ENCODE measurements around the gene KCNMB3. TPM values are rescaled to one million over a fixed set of nuclear protein-coding genes. Genes with fewer than 3 reads are reported as not detected.
A peak's percentile ranks its signal among the peaks of the same experiment; 100 is the strongest.
"Not testable (repeated sequence)": the region's sequence is repeated elsewhere in the genome, so short reads cannot be mapped to it uniquely, and the experiment has no call there.

KCNMB3 gene
- total and polyA plus RNA-seq, 2 of the 8 experiments (the other 6 are each of a cell fraction or from before 2014, with no cell fraction given), result 1.7 to 2.0 TPM

DNA sequence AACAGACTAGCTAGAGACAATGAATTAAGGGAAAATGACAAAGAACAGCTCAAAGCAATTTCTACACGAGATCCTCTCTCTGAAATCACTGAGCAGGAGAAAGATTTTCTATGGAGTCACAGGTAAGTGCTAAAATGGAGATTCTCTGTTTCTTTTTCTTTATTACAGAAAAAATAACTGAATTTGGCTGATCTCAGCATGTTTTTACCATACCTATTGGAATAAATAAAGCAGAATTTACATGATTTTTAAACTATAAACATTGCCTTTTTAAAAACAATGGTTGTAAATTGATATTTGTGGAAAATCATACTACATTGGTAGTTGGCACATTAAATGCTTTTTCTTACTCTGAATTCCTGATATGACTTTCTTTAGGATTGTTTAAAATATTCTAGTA, 32.7 kb downstream of the KCNMB3 start:
- H4K91ac ChIP-seq (replicated peaks; ENCODE audit: insufficient read length, low read length); FAIRE-seq; CTCF ChIA-PET (ENCODE audit: partially characterized antibody); H2BK120ac ChIP-seq (replicated peaks; ENCODE audit: low read depth, low read length); POLR2A ChIA-PET (ENCODE audit: partially characterized antibody); H4K8ac ChIP-seq (ENCODE audit: extremely low read depth, insufficient read depth, low read length); H2BK15ac ChIP-seq (ENCODE audit: low read length); H2BK20ac ChIP-seq (ENCODE audit: low read length); H3K79me1 ChIP-seq (ENCODE audit: low read depth, low read length); H3K4me1 ChIP-seq (replicated peaks in 1 of 4; ENCODE audit: control insufficient read depth in 3 of 4, insufficient read depth in 4 of 4, low read length in 3 of 4); H3K23me2 ChIP-seq (ENCODE audit: low read depth, low read length); H3K79me2 ChIP-seq (ENCODE audit: control insufficient read depth in 1 of 2, insufficient read depth in 2 of 2, low read length in 2 of 2); H3K56ac ChIP-seq (replicated peaks; ENCODE audit: insufficient read length, low read depth, low read length); H3K27ac ChIP-seq (ENCODE audit: low read depth, low read length); H3K9me3 ChIP-seq (ENCODE audit: insufficient read depth in 2 of 2, low read depth in 1 of 2, low read length in 1 of 2); H2AK5ac ChIP-seq (ENCODE audit: low read depth, low read length); H3K36me3 ChIP-seq (ENCODE audit: control insufficient read depth in 2 of 4, insufficient read depth in 4 of 4, low read length in 3 of 4); DNase-seq (ENCODE audit: low read depth in 1 of 2, low spot score in 2 of 2); H3K27me3 ChIP-seq (replicated peaks in 1 of 4; ENCODE audit: control insufficient read depth in 3 of 4, extremely low read depth in 1 of 4, insufficient read depth in 3 of 4, low read length in 3 of 4); H3K9ac ChIP-seq (replicated peaks in 1 of 4; ENCODE audit: extremely low read depth in 1 of 4, low read depth in 3 of 4, low read length in 3 of 4); H3K4me3 ChIP-seq (ENCODE audit: extremely low read depth in 1 of 4, insufficient read depth in 2 of 4, low read depth in 3 of 4, low read length in 4 of 4); H3K4ac ChIP-seq (replicated peaks; ENCODE audit: insufficient read length, low read depth, low read length); H2BK5ac ChIP-seq (ENCODE audit: low read depth, low read length); H3K14ac ChIP-seq (ENCODE audit: insufficient read length); H4K5ac ChIP-seq (ENCODE audit: insufficient read length, low read depth, low read length); H4K20me1 ChIP-seq (replicated peaks in 1 of 2; ENCODE audit: control insufficient read depth in 1 of 2, insufficient read depth in 2 of 2, low read length in 2 of 2); H3K23ac ChIP-seq (ENCODE audit: insufficient read length); H3K4me2 ChIP-seq (ENCODE audit: insufficient read depth in 1 of 2, low read depth in 2 of 2, low read length in 2 of 2); H2BK12ac ChIP-seq (ENCODE audit: low read depth, low read length); H2AFZ ChIP-seq (ENCODE audit: low read length); H3K18ac ChIP-seq (ENCODE audit: extremely low read depth, low read length): not testable (repeated sequence)
- WGBS, 2 experiments (ENCODE audit: extremely low coverage in 1 of 2, insufficient coverage in 1 of 2, insufficient read length in 1 of 2, insufficient replicate concordance in 2 of 2, low coverage in 1 of 2, low lambda C conversion rate in 2 of 2, missing lambda C conversion rate in 1 of 2), result 95% methylated on average over 1 of the region's 1 CpG; no CpG with 5 or more reads in 1 of the 2 experiments

DNA sequence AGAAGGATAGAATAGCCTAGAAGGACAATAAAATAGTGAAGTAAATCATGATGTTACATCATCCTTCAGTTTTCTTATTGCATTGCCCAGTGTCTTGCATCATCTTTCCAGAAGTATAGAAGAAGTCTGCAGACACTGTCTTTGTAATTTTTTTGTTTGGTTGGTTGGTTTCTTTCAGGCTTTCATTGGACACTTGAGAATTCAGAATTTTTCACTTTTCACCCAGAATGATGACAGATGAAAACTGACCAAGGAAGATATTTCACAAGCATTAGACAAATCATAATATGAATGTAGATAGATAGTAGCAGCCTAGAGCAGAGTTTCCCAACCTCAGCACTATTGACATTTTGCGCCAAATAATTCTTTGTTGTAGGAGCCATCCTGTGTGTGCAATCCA, 35.4 kb downstream of the KCNMB3 start:
- H3K9me3 ChIP-seq (ENCODE audit: insufficient read depth in 2 of 2, low read depth in 1 of 2, low read length in 1 of 2); H2AK5ac ChIP-seq (ENCODE audit: low read depth, low read length); H3K56ac ChIP-seq (replicated peaks; ENCODE audit: insufficient read length, low read depth, low read length); H2BK20ac ChIP-seq (ENCODE audit: low read length); H3K4me3 ChIP-seq (ENCODE audit: extremely low read depth in 1 of 4, insufficient read depth in 2 of 4, low read depth in 3 of 4, low read length in 4 of 4); H3K36me3 ChIP-seq (ENCODE audit: control insufficient read depth in 2 of 4, insufficient read depth in 4 of 4, low read length in 3 of 4); H3K4ac ChIP-seq (replicated peaks; ENCODE audit: insufficient read length, low read depth, low read length); H3K79me1 ChIP-seq (ENCODE audit: low read depth, low read length); H3K23me2 ChIP-seq (ENCODE audit: low read depth, low read length); H3K14ac ChIP-seq (ENCODE audit: insufficient read length); H3K23ac ChIP-seq (ENCODE audit: insufficient read length); H3K27ac ChIP-seq (ENCODE audit: low read depth, low read length); H3K18ac ChIP-seq (ENCODE audit: extremely low read depth, low read length); H3K79me2 ChIP-seq (ENCODE audit: control insufficient read depth in 1 of 2, insufficient read depth in 2 of 2, low read length in 2 of 2); H3K4me1 ChIP-seq (replicated peaks in 1 of 4; ENCODE audit: control insufficient read depth in 3 of 4, insufficient read depth in 4 of 4, low read length in 3 of 4); H4K20me1 ChIP-seq (replicated peaks in 1 of 2; ENCODE audit: control insufficient read depth in 1 of 2, insufficient read depth in 2 of 2, low read length in 2 of 2); H2AFZ ChIP-seq (ENCODE audit: low read length); H4K91ac ChIP-seq (replicated peaks; ENCODE audit: insufficient read length, low read length); DNase-seq (ENCODE audit: low read depth in 1 of 2, low spot score in 2 of 2); POLR2A ChIA-PET (ENCODE audit: partially characterized antibody); H2BK12ac ChIP-seq (ENCODE audit: low read depth, low read length); H4K8ac ChIP-seq (ENCODE audit: extremely low read depth, insufficient read depth, low read length); H2BK120ac ChIP-seq (replicated peaks; ENCODE audit: low read depth, low read length); H3K27me3 ChIP-seq (replicated peaks in 1 of 4; ENCODE audit: control insufficient read depth in 3 of 4, extremely low read depth in 1 of 4, insufficient read depth in 3 of 4, low read length in 3 of 4); H3K4me2 ChIP-seq (ENCODE audit: insufficient read depth in 1 of 2, low read depth in 2 of 2, low read length in 2 of 2); H3K9ac ChIP-seq (replicated peaks in 1 of 4; ENCODE audit: extremely low read depth in 1 of 4, low read depth in 3 of 4, low read length in 3 of 4); H2BK5ac ChIP-seq (ENCODE audit: low read depth, low read length); H2BK15ac ChIP-seq (ENCODE audit: low read length); H4K5ac ChIP-seq (ENCODE audit: insufficient read length, low read depth, low read length): not testable (repeated sequence)
- CTCF ChIA-PET (ENCODE audit: partially characterized antibody), result interaction anchor here (1.5 kb wide), 1 partner anchor 12 kb away, joined by 3 read pairs; no protein-coding TSS in a partner anchor
- peak; percentile 63 for FAIRE-seq
- WGBS, 2 experiments (ENCODE audit: extremely low coverage in 1 of 2, insufficient coverage in 1 of 2, insufficient read length in 1 of 2, insufficient replicate concordance in 2 of 2, low coverage in 1 of 2, low lambda C conversion rate in 2 of 2, missing lambda C conversion rate in 1 of 2), result no CpG with 5 or more reads among the region's 1 CpG
